ENCODE measurements around the gene ZNF670.
"Not testable (repeated sequence)": the region's sequence is repeated elsewhere in the genome, so short reads cannot be mapped to it uniquely, and the experiment has no call there.

The ZNF670 gene

GRCh38 chr1:247078258-247079140 is at the start of gene ZNF670:
ZNF670 (minus strand) TSS chr1:247078811; CDS start chr1:247078596, 215 bp downstream.
- peak; percentile 91 for DNase-seq (ENCODE audit: low spot score)

GRCh38 chr1:247127519-247128282 is 49.1 kb upstream of the ZNF670 start:
- not testable (repeated sequence) for DNase-seq (ENCODE audit: low spot score)

GRCh38 chr1:247126601-247127000 is 48.0 kb upstream of the ZNF670 start:
- not testable (repeated sequence) for DNase-seq (ENCODE audit: low spot score)

GRCh38 chr1:247126166-247126565 is 47.6 kb upstream of the ZNF670 start:
- DNase-seq (ENCODE audit: low spot score), result not testable (repeated sequence)

- DNase-seq (ENCODE audit: low spot score), result no peak
These were observed 42.8 kb upstream of the ZNF670 start for GRCh38 chr1:247121382-247121781.

GRCh38 chr1:247120408-247120668 is 41.7 kb upstream of the ZNF670 start:
- not testable (repeated sequence) for DNase-seq (ENCODE audit: low spot score)

GRCh38 chr1:247119600-247120407 is 41.2 kb upstream of the ZNF670 start:
- no peak for DNase-seq (ENCODE audit: low spot score)

- DNase-seq (ENCODE audit: low spot score), result peak; percentile 19
These were observed 40.4 kb upstream of the ZNF670 start for GRCh38 chr1:247118946-247119446.

GRCh38 chr1:247115545-247115944 is 36.9 kb upstream of the ZNF670 start:
- no peak for DNase-seq (ENCODE audit: low spot score)

- no peak for DNase-seq (ENCODE audit: low spot score)
These were observed 36.5 kb upstream of the ZNF670 start for GRCh38 chr1:247115141-247115510.

GRCh38 chr1:247114351-247115140 is 35.9 kb upstream of the ZNF670 start:
- DNase-seq (ENCODE audit: low spot score), result no peak

GRCh38 chr1:247113733-247114271 is 35.2 kb upstream of the ZNF670 start:
- no peak for DNase-seq (ENCODE audit: low spot score)

- no peak for DNase-seq (ENCODE audit: low spot score)
These were observed 34.5 kb upstream of the ZNF670 start for GRCh38 chr1:247113094-247113497.

GRCh38 chr1:247112479-247112781 is 33.8 kb upstream of the ZNF670 start:
- DNase-seq (ENCODE audit: low spot score), result no peak

- DNase-seq (ENCODE audit: low spot score), result no peak
These were observed 33.3 kb upstream of the ZNF670 start for GRCh38 chr1:247111700-247112478.

- no peak for DNase-seq (ENCODE audit: low spot score)
These were observed 32.7 kb upstream of the ZNF670 start for GRCh38 chr1:247111259-247111699.

- peak; percentile 52 for DNase-seq (ENCODE audit: low spot score)
These were observed 32.1 kb upstream of the ZNF670 start for GRCh38 chr1:247110627-247111258.

- DNase-seq (ENCODE audit: low spot score), result no peak
These were observed 29.1 kb upstream of the ZNF670 start for GRCh38 chr1:247107694-247108093.

- DNase-seq (ENCODE audit: low spot score), result no peak
These were observed 27.4 kb upstream of the ZNF670 start for GRCh38 chr1:247105966-247106365.

GRCh38 chr1:247104965-247105364 is 26.4 kb upstream of the ZNF670 start:
- DNase-seq (ENCODE audit: low spot score), result no peak
